Measurements from ENCODE around the gene SH3GL1.

- TF ChIP-seq CTCF (IDR thresholded peaks at IDR 0.05; ENCODE audit: poor library complexity), result no peak
- TF ChIP-seq EZH2 (IDR thresholded peaks at IDR 0.05; ENCODE audit: borderline replicate concordance), result no peak
- TF ChIP-seq EZH2phosphoT487 (IDR thresholded peaks at IDR 0.05; ENCODE audit: low read depth, severe bottlenecking, unreplicated experiment), result no peak
These were observed 45.5 kb downstream of the SH3GL1 start for GRCh38 chr19:4354897-4355296.

Data from hepatocyte (in vitro differentiated cells).